Measurements from ENCODE around the gene PROS1. TPM values are rescaled to one million over a fixed set of nuclear protein-coding genes. Genes with fewer than 3 reads are reported as not detected.

PROS1 gene
- total and polyA plus RNA-seq, 9 of the 15 experiments (the other 6 are each of a cell fraction or from before 2014, with no cell fraction given) = 5.5 to 50.5 (median 22.7) TPM

DNA sequence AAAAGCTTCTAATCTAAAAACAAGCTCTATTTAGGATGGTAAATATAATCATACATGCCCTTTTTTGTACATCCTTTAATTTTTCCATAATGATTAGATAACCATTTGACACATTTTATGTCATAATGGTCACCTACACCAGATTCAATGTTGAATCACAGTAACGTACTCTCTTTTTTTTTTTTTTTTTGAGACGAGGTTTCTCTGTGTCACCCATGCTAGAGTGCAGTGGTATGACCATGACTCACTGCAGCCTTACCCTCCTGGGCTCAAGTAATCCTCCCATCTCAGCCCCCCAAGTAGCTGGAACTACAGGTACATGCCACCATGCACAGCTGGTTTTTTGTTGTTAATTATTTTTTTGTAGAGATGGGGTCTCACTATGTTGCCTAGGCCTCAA, 49.2 kb downstream of the PROS1 start (continued):
- TF ChIP-seq, protein P1, sequence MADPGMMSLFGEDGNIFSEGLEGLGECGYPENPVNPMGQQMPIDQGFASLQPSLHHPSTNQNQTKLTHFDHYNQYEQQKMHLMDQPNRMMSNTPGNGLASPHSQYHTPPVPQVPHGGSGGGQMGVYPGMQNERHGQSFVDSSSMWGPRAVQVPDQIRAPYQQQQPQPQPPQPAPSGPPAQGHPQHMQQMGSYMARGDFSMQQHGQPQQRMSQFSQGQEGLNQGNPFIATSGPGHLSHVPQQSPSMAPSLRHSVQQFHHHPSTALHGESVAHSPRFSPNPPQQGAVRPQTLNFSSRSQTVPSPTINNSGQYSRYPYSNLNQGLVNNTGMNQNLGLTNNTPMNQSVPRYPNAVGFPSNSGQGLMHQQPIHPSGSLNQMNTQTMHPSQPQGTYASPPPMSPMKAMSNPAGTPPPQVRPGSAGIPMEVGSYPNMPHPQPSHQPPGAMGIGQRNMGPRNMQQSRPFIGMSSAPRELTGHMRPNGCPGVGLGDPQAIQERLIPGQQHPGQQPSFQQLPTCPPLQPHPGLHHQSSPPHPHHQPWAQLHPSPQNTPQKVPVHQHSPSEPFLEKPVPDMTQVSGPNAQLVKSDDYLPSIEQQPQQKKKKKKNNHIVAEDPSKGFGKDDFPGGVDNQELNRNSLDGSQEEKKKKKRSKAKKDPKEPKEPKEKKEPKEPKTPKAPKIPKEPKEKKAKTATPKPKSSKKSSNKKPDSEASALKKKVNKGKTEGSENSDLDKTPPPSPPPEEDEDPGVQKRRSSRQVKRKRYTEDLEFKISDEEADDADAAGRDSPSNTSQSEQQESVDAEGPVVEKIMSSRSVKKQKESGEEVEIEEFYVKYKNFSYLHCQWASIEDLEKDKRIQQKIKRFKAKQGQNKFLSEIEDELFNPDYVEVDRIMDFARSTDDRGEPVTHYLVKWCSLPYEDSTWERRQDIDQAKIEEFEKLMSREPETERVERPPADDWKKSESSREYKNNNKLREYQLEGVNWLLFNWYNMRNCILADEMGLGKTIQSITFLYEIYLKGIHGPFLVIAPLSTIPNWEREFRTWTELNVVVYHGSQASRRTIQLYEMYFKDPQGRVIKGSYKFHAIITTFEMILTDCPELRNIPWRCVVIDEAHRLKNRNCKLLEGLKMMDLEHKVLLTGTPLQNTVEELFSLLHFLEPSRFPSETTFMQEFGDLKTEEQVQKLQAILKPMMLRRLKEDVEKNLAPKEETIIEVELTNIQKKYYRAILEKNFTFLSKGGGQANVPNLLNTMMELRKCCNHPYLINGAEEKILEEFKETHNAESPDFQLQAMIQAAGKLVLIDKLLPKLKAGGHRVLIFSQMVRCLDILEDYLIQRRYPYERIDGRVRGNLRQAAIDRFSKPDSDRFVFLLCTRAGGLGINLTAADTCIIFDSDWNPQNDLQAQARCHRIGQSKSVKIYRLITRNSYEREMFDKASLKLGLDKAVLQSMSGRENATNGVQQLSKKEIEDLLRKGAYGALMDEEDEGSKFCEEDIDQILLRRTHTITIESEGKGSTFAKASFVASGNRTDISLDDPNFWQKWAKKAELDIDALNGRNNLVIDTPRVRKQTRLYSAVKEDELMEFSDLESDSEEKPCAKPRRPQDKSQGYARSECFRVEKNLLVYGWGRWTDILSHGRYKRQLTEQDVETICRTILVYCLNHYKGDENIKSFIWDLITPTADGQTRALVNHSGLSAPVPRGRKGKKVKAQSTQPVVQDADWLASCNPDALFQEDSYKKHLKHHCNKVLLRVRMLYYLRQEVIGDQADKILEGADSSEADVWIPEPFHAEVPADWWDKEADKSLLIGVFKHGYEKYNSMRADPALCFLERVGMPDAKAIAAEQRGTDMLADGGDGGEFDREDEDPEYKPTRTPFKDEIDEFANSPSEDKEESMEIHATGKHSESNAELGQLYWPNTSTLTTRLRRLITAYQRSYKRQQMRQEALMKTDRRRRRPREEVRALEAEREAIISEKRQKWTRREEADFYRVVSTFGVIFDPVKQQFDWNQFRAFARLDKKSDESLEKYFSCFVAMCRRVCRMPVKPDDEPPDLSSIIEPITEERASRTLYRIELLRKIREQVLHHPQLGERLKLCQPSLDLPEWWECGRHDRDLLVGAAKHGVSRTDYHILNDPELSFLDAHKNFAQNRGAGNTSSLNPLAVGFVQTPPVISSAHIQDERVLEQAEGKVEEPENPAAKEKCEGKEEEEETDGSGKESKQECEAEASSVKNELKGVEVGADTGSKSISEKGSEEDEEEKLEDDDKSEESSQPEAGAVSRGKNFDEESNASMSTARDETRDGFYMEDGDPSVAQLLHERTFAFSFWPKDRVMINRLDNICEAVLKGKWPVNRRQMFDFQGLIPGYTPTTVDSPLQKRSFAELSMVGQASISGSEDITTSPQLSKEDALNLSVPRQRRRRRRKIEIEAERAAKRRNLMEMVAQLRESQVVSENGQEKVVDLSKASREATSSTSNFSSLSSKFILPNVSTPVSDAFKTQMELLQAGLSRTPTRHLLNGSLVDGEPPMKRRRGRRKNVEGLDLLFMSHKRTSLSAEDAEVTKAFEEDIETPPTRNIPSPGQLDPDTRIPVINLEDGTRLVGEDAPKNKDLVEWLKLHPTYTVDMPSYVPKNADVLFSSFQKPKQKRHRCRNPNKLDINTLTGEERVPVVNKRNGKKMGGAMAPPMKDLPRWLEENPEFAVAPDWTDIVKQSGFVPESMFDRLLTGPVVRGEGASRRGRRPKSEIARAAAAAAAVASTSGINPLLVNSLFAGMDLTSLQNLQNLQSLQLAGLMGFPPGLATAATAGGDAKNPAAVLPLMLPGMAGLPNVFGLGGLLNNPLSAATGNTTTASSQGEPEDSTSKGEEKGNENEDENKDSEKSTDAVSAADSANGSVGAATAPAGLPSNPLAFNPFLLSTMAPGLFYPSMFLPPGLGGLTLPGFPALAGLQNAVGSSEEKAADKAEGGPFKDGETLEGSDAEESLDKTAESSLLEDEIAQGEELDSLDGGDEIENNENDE (IDR thresholded peaks at IDR 0.05; ENCODE audit: low read depth, low read length) = no peak
- no peak for TF ChIP-seq NR1H2 (CRISPR knock-in tag; IDR thresholded peaks at IDR 0.05)
- TF ChIP-seq RBM39 (optimal IDR thresholded peaks at IDR 0.05; ENCODE audit: low read depth, low read length) = no peak
- TF ChIP-seq SREBF2 (CRISPR knock-in tag; IDR thresholded peaks at IDR 0.05) = no peak
- TF ChIP-seq KDM1A (IDR thresholded peaks at IDR 0.05) = no peak
- no peak for TF ChIP-seq ZNF398 (CRISPR knock-in tag; IDR thresholded peaks at IDR 0.05)
- TF ChIP-seq, protein P2, sequence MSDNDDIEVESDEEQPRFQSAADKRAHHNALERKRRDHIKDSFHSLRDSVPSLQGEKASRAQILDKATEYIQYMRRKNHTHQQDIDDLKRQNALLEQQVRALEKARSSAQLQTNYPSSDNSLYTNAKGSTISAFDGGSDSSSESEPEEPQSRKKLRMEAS (CRISPR knock-in tag; IDR thresholded peaks at IDR 0.05) = no peak

Data from K562 (cell line).